Measurements from ENCODE around the gene HHIP.

GRCh38 chr4:144703494-144703893, 57.5 kb downstream of the HHIP start:
- TF ChIP-seq RAD21 (IDR thresholded peaks at IDR 0.05; ENCODE audit: low read depth) (no peak), EZH2 (IDR thresholded peaks at IDR 0.05) (no peak), POLR2AphosphoS5 (IDR thresholded peaks at IDR 0.05; ENCODE audit: low read depth, low read length) (no peak), YY1 (IDR thresholded peaks at IDR 0.05; ENCODE audit: extremely low read depth, insufficient replicate concordance, low read depth, low read length) (no peak), EGR1 (IDR thresholded peaks at IDR 0.05; ENCODE audit: low read depth) (no peak), MAX (IDR thresholded peaks at IDR 0.05) (no peak), JUND (IDR thresholded peaks at IDR 0.05) (no peak), POLR2A (IDR thresholded peaks at IDR 0.05; ENCODE audit: borderline replicate concordance, extremely low read depth, insufficient read depth, insufficient read length) (no peak)
- TF ChIP-seq, protein P1, sequence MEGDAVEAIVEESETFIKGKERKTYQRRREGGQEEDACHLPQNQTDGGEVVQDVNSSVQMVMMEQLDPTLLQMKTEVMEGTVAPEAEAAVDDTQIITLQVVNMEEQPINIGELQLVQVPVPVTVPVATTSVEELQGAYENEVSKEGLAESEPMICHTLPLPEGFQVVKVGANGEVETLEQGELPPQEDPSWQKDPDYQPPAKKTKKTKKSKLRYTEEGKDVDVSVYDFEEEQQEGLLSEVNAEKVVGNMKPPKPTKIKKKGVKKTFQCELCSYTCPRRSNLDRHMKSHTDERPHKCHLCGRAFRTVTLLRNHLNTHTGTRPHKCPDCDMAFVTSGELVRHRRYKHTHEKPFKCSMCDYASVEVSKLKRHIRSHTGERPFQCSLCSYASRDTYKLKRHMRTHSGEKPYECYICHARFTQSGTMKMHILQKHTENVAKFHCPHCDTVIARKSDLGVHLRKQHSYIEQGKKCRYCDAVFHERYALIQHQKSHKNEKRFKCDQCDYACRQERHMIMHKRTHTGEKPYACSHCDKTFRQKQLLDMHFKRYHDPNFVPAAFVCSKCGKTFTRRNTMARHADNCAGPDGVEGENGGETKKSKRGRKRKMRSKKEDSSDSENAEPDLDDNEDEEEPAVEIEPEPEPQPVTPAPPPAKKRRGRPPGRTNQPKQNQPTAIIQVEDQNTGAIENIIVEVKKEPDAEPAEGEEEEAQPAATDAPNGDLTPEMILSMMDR (IDR thresholded peaks at IDR 0.05 in 2 of 3, conservative IDR thresholded peaks at IDR 0.05 in 1 of 3; ENCODE audit: borderline replicate concordance in 1 of 3, insufficient read depth in 1 of 3, low read depth in 2 of 3, low read length in 2 of 3): no peak
